GM13977 (cell line): ENCODE data around the gene CHCHD5.

Source experiments
- DNase-seq: peaks from one replicate; pipeline ENCODE4 v3.0.0; 2012; ENCODE audit warnings: low spot score
- CTCF ChIP-seq: IDR thresholded peaks from 2 replicates; pipeline ENCODE4 v1.5.1; 2012; ENCODE audit warnings: mild to moderate bottlenecking, control low read depth; ENCODE audit not compliant: insufficient read depth; ENCODE audit errors: extremely low read depth, missing control alignments
- in situ Hi-C: fragments of 300-500 bp; cut with MboI; formaldehyde crosslinking; loops from one replicate; pipeline ENCODE4 v1.12.0; 2022; ENCODE audit warnings: low sequenced_read_pairs, low pct_unique_long_range_greater_than_20kb, mixed read lengths, inconsistent platforms; ENCODE audit not compliant: unreplicated experiment

The CHCHD5 gene

GRCh38 chr2:112600634-112601033, 16.2 kb downstream of the CHCHD5 start:
- no peak for TF ChIP-seq CTCF
- in situ Hi-C loops: loop anchor here (5.0 to 25.0 kb wide), 2 partner anchors 132 to 337 kb away; no protein-coding TSS in a partner anchor
- DNase-seq: no peak

GRCh38 chr2:112601754-112602153, 17.3 kb downstream of the CHCHD5 start:
- in situ Hi-C loops: loop anchor here (5.0 to 25.0 kb wide), 2 partner anchors 131 to 336 kb away; no protein-coding TSS in a partner anchor
- DNase-seq: no peak
- no peak for TF ChIP-seq CTCF

GRCh38 chr2:112602917-112603316, 18.5 kb downstream of the CHCHD5 start:
- TF ChIP-seq CTCF: no peak
- in situ Hi-C loops: loop anchor here (5.0 to 25.0 kb wide), 2 partner anchors 129 to 334 kb away; no protein-coding TSS in a partner anchor
- DNase-seq: no peak

DNA sequence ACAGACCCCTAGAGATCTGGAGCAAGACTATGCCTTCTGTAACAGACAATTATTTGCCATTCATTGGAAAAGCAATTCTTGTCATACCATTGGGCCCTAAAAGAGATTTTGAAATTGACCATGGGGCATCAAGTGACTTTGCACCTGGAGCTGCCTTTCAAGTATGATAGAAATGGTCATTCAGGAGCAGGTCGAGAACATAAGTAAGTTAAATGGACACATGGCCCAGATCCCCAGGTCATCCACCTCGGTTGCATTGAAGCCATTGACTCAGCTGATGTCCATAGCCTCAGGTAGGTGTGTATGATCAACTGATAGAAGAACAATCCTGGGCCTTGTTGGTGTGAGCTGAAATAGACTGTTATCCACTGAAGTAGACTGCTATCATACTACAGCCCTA, 19.3 kb downstream of the CHCHD5 start:
- no peak for TF ChIP-seq CTCF
- no peak for DNase-seq
- in situ Hi-C loops: loop anchor here (5.0 to 25.0 kb wide), 2 partner anchors 129 to 334 kb away; no protein-coding TSS in a partner anchor

- TF ChIP-seq CTCF: no peak
- DNase-seq: no peak
- in situ Hi-C loops: loop anchor here (5.0 to 25.0 kb wide), 2 partner anchors 127 to 332 kb away; no protein-coding TSS in a partner anchor
These were observed 20.5 kb downstream of the CHCHD5 start for GRCh38 chr2:112604952-112605351.

DNA sequence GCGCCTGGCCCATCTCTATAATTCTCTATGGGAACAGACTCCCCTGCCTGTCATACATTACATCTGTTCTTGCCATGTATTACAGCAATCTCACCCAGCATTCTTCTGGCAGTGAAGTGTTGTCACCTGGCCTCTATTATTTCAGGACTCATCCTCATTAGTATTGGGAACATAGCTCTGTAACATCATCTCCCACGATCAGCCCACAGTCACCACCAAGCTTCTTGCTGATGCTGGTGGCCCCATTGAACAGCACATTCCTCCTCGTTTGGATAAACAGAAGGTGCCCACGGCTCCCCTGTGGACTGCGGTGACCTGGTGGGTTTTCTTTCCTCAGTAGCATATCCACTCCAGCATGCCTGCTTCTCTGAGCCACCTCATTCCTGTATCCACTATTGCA, 21.5 kb downstream of the CHCHD5 start:
- no peak for DNase-seq
- in situ Hi-C loops: loop anchor here (25.0 kb wide), 1 partner anchor 331 kb away; no protein-coding TSS in a partner anchor
- TF ChIP-seq CTCF: no peak
